Measurements from ENCODE around the gene CLHC1. TPM values are rescaled to one million over a fixed set of nuclear protein-coding genes. Genes with fewer than 3 reads are reported as not detected.
"Not testable (repeated sequence)": the region's sequence is repeated elsewhere in the genome, so short reads cannot be mapped to it uniquely, and the experiment has no call there.

CLHC1 gene
- total RNA-seq, 2 experiments from 2014 or later: 8.6 TPM

- POLR2A ChIA-PET: no interaction called here
- CTCF ChIA-PET: no interaction called here
These were observed 90.3 kb downstream of the CLHC1 start for GRCh38 chr2:55141572-55142413.

DNA sequence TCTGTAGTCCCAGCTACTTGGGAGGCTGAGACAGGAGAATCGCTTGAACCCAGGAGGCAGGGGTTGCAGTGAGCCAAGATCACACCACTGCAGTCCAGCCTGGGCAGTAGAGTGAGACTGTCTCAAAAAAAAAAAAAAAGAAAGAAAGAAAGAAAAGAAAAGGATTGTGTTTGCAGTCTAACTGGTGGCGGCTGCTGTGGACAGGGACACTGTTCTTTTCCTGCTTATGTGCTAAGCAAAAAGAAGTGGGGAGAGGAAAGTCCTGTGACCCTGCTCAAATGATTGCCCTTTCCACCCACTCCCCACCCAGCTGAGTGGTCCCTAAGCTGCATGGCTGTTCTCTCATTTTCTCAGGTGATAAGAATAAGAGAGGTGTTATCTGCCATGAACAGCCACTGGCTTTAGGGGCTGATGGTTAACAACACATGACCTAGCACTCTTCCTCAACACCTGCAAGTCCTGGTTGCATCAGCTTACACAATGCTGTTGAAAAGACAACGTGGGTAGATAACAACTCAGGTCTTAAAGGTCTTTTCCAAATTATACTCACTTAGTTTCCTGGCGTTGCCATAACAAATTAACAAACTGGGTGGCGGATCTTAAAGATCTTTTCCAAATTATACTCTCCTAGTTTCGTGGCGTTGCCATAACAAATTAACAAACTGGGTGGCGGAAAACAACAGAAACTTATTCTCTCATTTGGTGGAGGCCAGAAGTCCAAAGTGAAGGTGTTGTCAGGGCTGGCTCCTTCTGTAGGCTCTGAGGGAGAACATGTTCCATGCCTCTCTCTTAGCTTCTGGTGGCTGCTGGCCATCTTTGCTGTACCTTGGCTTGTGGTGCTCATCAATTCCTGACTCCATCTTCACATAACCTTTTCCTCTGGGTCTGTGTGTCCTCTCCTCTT is 91.5 kb downstream of the CLHC1 start:
- ChIA-PET POLR2A (no interaction called here), CTCF (interaction anchor here (0.7 kb wide), 1 partner anchor 66 kb away, joined by 3 read pairs; no protein-coding TSS in a partner anchor)

- ChIA-PET CTCF (no interaction called here), POLR2A (no interaction called here)
These were observed 92.8 kb downstream of the CLHC1 start for GRCh38 chr2:55139305-55139704.

GRCh38 chr2:55138882-55139229 is 93.2 kb downstream of the CLHC1 start:
- ChIA-PET CTCF (no interaction called here), POLR2A (no interaction called here)

GRCh38 chr2:55138014-55138881 is 93.8 kb downstream of the CLHC1 start:
- ChIA-PET CTCF (no interaction called here), POLR2A (no interaction called here)

DNA sequence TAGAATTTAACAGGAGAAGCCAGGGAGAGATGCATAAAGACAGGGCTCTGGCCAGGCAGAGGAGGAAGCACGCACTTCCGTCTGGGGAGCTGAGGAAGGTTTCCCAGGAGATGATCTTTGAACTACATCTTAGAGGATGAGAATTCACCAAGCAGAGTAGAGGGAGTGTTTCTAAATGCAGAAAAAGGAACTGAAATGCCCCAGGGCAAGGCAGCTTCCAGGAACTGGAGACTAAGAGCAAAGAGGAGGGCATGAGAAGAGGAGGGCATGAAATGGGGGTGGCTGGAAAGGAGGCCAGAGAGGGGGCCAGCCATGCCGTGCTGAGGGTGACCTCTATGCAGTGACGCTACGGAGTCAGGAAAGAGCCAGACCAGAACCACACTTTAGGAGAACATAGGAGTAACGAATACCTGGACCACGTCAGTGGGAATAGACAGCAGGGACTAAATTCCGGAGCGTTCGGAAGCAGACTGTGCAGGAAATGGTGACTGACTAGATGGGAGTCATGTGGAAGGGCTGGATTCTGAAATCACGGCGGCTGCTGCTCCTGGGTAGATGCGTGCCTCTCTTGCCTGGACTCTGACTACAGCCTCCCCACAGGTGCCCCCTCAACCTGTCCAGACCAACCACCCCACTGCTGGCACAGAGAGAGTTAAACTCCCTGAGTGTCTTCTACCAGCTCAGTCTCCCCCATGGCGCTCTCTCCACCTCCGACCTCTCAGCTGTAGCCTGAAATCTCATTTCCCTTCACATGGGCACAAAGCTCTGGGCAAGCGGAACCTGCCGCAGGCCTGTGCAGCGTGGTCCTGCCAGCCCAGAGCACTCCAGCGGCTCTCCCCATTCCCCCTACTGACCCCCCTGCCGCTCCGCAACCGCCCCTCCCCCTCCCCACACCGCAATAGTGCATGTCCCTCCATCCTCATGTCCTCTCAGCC is 94.8 kb downstream of the CLHC1 start:
- CTCF ChIA-PET: no interaction called here
- POLR2A ChIA-PET: no interaction called here

GRCh38 chr2:55136138-55136541 is 96.0 kb downstream of the CLHC1 start:
- ChIA-PET POLR2A (no interaction called here), CTCF (no interaction called here)

DNA sequence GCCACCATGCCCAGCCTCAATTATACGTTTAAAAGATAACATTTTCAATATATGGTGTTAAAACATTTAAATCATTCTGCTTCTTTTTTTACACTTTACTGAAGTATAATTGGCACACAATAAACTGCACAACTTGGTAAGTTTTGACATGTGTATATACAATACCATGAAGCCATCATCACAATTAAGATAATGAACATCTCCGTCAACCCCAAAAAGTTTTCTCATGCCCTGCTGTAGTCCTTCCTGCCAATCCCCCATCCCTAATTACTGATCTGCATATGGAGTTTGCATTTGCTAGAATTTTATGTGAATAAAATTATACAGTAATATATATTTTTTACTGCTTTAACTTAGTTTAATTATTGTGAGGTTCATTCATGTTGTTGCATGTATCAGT is 96.6 kb downstream of the CLHC1 start:
- ChIA-PET CTCF (no interaction called here), POLR2A (no interaction called here)

DNA sequence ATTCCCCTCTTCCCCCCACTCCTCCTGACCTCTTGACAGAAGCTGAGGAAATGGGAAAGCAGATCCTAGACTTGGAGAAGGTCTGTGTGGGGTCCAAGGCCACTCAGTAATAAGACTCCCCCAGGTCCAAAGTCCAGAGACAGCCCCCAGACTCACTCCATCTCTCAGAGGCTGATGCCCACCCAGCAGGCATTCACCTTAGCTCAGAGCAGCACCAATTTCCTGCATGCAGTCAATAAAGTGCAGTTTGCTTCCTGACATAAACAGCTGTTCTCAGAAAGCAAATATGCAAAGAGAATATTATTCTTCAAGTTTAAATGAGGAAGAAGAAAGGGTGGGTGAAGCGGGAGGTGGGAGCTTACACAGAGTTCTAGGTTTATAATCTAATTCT is 97.8 kb downstream of the CLHC1 start:
- ChIA-PET POLR2A (no interaction called here), CTCF (interaction anchor here (1.0 kb wide), 1 partner anchor 85 kb away, joined by 3 read pairs; no protein-coding TSS in a partner anchor)

- ChIA-PET CTCF (interaction anchor here (1.0 kb wide), 1 partner anchor 85 kb away, joined by 3 read pairs; no protein-coding TSS in a partner anchor), POLR2A (no interaction called here)
These were observed 98.4 kb downstream of the CLHC1 start for GRCh38 chr2:55133467-55134315.

- ChIA-PET CTCF (no interaction called here), POLR2A (no interaction called here)
These were observed 101.2 kb downstream of the CLHC1 start for GRCh38 chr2:55130849-55131248.

DNA sequence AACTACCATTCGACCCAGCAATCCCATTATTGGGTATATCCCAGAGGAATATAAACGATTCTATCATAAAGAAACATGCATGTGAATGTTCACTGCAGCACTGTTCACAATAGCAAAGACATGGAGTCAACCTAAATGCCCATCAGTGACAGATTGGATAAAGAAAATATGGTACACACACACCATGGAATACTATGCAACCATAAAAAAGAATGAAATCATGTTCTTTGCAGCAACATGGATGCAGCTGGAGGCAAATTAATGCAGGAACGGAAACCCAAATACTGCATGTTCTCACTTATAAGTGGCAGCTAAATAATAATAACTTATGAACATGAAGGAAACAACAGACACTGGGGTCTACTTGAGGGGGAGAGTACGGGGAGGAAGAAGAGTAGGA is 105.5 kb downstream of the CLHC1 start:
- CTCF ChIA-PET, POLR2A ChIA-PET: not testable (repeated sequence)

Other genes starting within 250 kb of the CLHC1 start
- gene RTN4, start 181.8 kb downstream of the CLHC1 start, total RNA-seq: 100 to 1,000 TPM; 104 to 107 TPM
- 1,000 to 10,000 TPM; 1,085 to 1,130 TPM for gene RPS27A, start 395 bp upstream of the CLHC1 start, total RNA-seq
- 10 to 100 TPM; 57.4 to 57.5 TPM for gene MTIF2, start 36.9 kb upstream of the CLHC1 start, total RNA-seq
- gene CCDC88A, start 187.6 kb upstream of the CLHC1 start, total RNA-seq: 10 to 100 TPM in 1 of 2 experiments, 1 to 10 TPM in 1; 8.9 to 11.6 TPM